HCT116 (cell line): ENCODE data around the gene MLH1. TPM values are rescaled to one million over a fixed set of nuclear protein-coding genes. Genes with fewer than 3 reads are reported as not detected.

Source experiments
- ATAC-seq: fragments of 200-7000 bp; cut with Tn5 transposase; 2 replicates; pipeline ENCODE4 v1.9.1; 2020; ENCODE audit warnings: mild to moderate bottlenecking, moderate library complexity
- Bru-seq: library from RNA; stranded (reverse); fragments of 400-500 nt; gene quantifications from one replicate; lab custom pipeline; 2021; lab: Mats Ljungman, UMichigan
- BruChase-seq, 2 experiments: library from RNA; stranded (reverse); fragments of 400-500 nt; gene quantifications; one replicate each; lab custom pipeline; 2021; lab: Mats Ljungman, UMichigan
- BruUV-seq: library from RNA; stranded (reverse); fragments of 400-500 nt; replicated peaks from 2 replicates; lab custom pipeline; 2021; lab: Mats Ljungman, UMichigan
- CTCF ChIA-PET: fragments of 300-600 bp; sonication (Branson Sonifier 250); formaldehyde crosslinking; loops from one replicate; lab custom pipeline; 2021; ENCODE audit warnings: antibody characterized with exemption; lab: Charles Lee
- POLR2A ChIA-PET: fragments of 300-600, 350-600 bp; sonication (Branson Sonifier 250); formaldehyde crosslinking; loops from one replicate; lab custom pipeline; 2021; ENCODE audit warnings: antibody characterized with exemption; lab: Charles Lee
- RAD21 ChIA-PET, 2 experiments: fragments of 300-600 bp; sonication (Branson Sonifier 250); formaldehyde crosslinking; loops; one replicate each; lab custom pipeline; 2023; ENCODE audit warnings: low total read pairs in 2 of 2; ENCODE audit not compliant: uncharacterized antibody in 2 of 2, unreplicated experiment in 2 of 2, low non-redundant PET in 1 of 2; lab: Charles Lee
- DNase-seq: peaks from one replicate; pipeline ENCODE4 v3.0.0-alpha.2; 2010; ENCODE audit warnings: low read depth, low spot score
- H2AFZ ChIP-seq: fragments of 200-600 bp; shearing (Covaris generic), sonication (generic); 2 replicates; pipeline ENCODE4 v1.6.1; 2017; ENCODE audit warnings: low read depth, mixed run types, mixed read lengths, antibody characterized with exemption, low read length; ENCODE audit not compliant: poor library complexity, severe bottlenecking
- H3K27ac ChIP-seq: 2 replicates; pipeline ENCODE4 v1.5.1; 2012; ENCODE audit warnings: low read depth, low read length
- H3K27me3 ChIP-seq: fragments of 200-600 bp; sonication (generic); 2 replicates; pipeline ENCODE4 v1.6.1; 2016; ENCODE audit warnings: mixed run types, low read length, mixed read lengths; ENCODE audit not compliant: insufficient read depth
- H3K36me3 ChIP-seq, 2 experiments: fragments of 200-500 bp in 1 of 2; fragments of 200-600 bp in 1 of 2; sonication (Bioruptor generic) in 1 of 2; sonication (generic) in 1 of 2; 2 replicates each; pipeline versions ENCODE4 v1.5.1 to v1.6.1; 2014 to 2016; ENCODE audit warnings: low read length in 2 of 2, inconsistent platforms in 1 of 2, mixed read lengths in 1 of 2, mixed run types in 1 of 2; ENCODE audit not compliant: insufficient read depth in 2 of 2, control insufficient read depth in 1 of 2
- H3K4me1 ChIP-seq, 2 experiments: fragments of 200-600 bp in 1 of 2; sonication (generic) in 1 of 2; 2 replicates each; pipeline versions ENCODE4 v1.5.1 to v1.6.1; 2012 to 2017; ENCODE audit warnings: low read length in 2 of 2, inconsistent platforms in 1 of 2, mild to moderate bottlenecking in 1 of 2, mixed read lengths in 1 of 2, mixed run types in 1 of 2, moderate library complexity in 1 of 2; ENCODE audit not compliant: insufficient read depth in 2 of 2, control insufficient read depth in 1 of 2
- H3K4me2 ChIP-seq: fragments of 200-600 bp; sonication (generic); 2 replicates; pipeline ENCODE4 v1.6.1; 2017; ENCODE audit warnings: mixed run types, low read length, mixed read lengths
- H3K4me3 ChIP-seq, 2 experiments: fragments of 200-600 bp in 1 of 2; sonication (generic) in 1 of 2; replicated peaks in 1 of 2; 2 replicates each; pipeline ENCODE4 v1.5.1; 2011 to 2016; ENCODE audit warnings: low read length in 2 of 2, control low read depth in 1 of 2, low read depth in 1 of 2, mild to moderate bottlenecking in 1 of 2, mixed read lengths in 1 of 2, mixed run types in 1 of 2
- H3K79me2 ChIP-seq: fragments of 200-600 bp; sonication (generic); 2 replicates; pipeline ENCODE4 v1.6.1; 2017; ENCODE audit warnings: mild to moderate bottlenecking, mixed run types, low read length, moderate library complexity, mixed read lengths; ENCODE audit not compliant: insufficient read depth
- H3K9ac ChIP-seq: fragments of 200-600 bp; sonication (generic); 2 replicates; pipeline ENCODE4 v1.6.1; 2016; ENCODE audit warnings: low read length, mixed read lengths
- H3K9me2 ChIP-seq: fragments of 200-600 bp; sonication (generic), shearing (Covaris generic); 2 replicates; pipeline ENCODE4 v1.6.1; 2017; ENCODE audit warnings: mixed run types, mild to moderate bottlenecking, moderate library complexity; ENCODE audit not compliant: insufficient read depth
- H3K9me3 ChIP-seq, 2 experiments: fragments of 200-500 bp in 1 of 2; fragments of 200-600 bp in 1 of 2; sonication (Bioruptor generic) in 1 of 2; sonication (generic) in 1 of 2; 2 replicates each; pipeline ENCODE4 v1.6.1; 2014 to 2017; ENCODE audit warnings: low read length in 2 of 2, mixed read lengths in 2 of 2, inconsistent platforms in 1 of 2, low read depth in 1 of 2, mild to moderate bottlenecking in 1 of 2, mixed run types in 1 of 2, moderate library complexity in 1 of 2; ENCODE audit not compliant: control insufficient read depth in 1 of 2, insufficient read depth in 1 of 2
- H4K20me1 ChIP-seq: fragments of 200-600 bp; sonication (generic), shearing (Covaris generic); 2 replicates; pipeline ENCODE4 v1.6.1; 2017; ENCODE audit warnings: mixed run types, mild to moderate bottlenecking, moderate library complexity; ENCODE audit not compliant: insufficient read depth
- ATF3 ChIP-seq: IDR thresholded peaks from 2 replicates; pipeline ENCODE4 v1.6.1; 2012
- EGR1 ChIP-seq: IDR thresholded peaks from 2 replicates; pipeline ENCODE4 v1.6.1; 2012; ENCODE audit warnings: low read depth
- EZH2 ChIP-seq: fragments of 200-600 bp; sonication (generic); IDR thresholded peaks from 2 replicates; pipeline ENCODE4 v1.6.1; 2017; ENCODE audit warnings: antibody characterized with exemption, mixed run types
- EZH2phosphoT487 ChIP-seq: fragments of 200-600 bp; IDR thresholded peaks from 2 replicates; pipeline ENCODE4 v1.6.1; 2018; ENCODE audit warnings: antibody characterized with exemption, borderline replicate concordance
- FOSL1 ChIP-seq: IDR thresholded peaks from 2 replicates; pipeline ENCODE4 v1.6.1; 2012; ENCODE audit warnings: low read depth
- POLR2A ChIP-seq: IDR thresholded peaks from 2 replicates; pipeline ENCODE4 v1.7.0; 2011; ENCODE audit warnings: borderline replicate concordance; ENCODE audit not compliant: insufficient read depth, insufficient read length; ENCODE audit errors: extremely low read depth
- RAD21 ChIP-seq: IDR thresholded peaks from 2 replicates; pipeline ENCODE4 v1.6.1; 2012; ENCODE audit warnings: low read depth, mild to moderate bottlenecking
- SIN3A ChIP-seq: IDR thresholded peaks from 2 replicates; pipeline ENCODE4 v1.6.1; 2012; ENCODE audit warnings: low read depth
- SP1 ChIP-seq: IDR thresholded peaks from 2 replicates; pipeline ENCODE4 v1.6.1; 2012; ENCODE audit warnings: low read depth
- SRF ChIP-seq: IDR thresholded peaks from 2 replicates; pipeline ENCODE4 v1.6.1; 2012; ENCODE audit warnings: low read depth
- TCF7L2 ChIP-seq: IDR thresholded peaks from 2 replicates; pipeline ENCODE4 v1.7.0; 2011; ENCODE audit warnings: borderline replicate concordance, inconsistent platforms; ENCODE audit not compliant: insufficient read depth, insufficient read length; ENCODE audit errors: extremely low read depth
- YY1 ChIP-seq: IDR thresholded peaks from 2 replicates; pipeline ENCODE4 v1.6.1; 2011; ENCODE audit warnings: low read length, low read depth, moderate library complexity, mild to moderate bottlenecking; ENCODE audit not compliant: insufficient replicate concordance; ENCODE audit errors: extremely low read depth
- ZFX ChIP-seq: fragments of 450-650 bp; IDR thresholded peaks from 2 replicates; pipeline ENCODE4 v1.6.1; 2017
- ZNF274 ChIP-seq: fragments of 200-500 bp; sonication (Bioruptor generic); IDR thresholded peaks from 2 replicates; pipeline ENCODE4 v1.6.1; 2014; ENCODE audit warnings: mild to moderate bottlenecking, low read depth, low read length, inconsistent platforms
- intact Hi-C: fragments of 100-400 bp; cut with micrococcal nuclease; formaldehyde crosslinking; loops from 2 replicates; pipeline ENCODE4 v1.10.0; 2022
- long read RNA-seq: library from polyadenylated mRNA; unstranded; transcript quantifications from one replicate; pipeline ENCODE4 v2.0.0, GENCODE V29; 2021; ENCODE audit not compliant: unreplicated experiment
- polyA plus RNA-seq: library from polyadenylated mRNA; unstranded; fragments of >200 nt; gene quantifications from 2 replicates; pipeline ENCODE4 v1.2.1, GENCODE V29; 2012; ENCODE audit warnings: missing spikeins
- total RNA-seq: library from RNA; stranded (reverse); gene quantifications from one replicate; pipeline ENCODE4 v1.2.1, GENCODE V29; 2021; ENCODE audit not compliant: unreplicated experiment
- TF ChIP-seq, protein P1 (sequence below), 3 experiments: fragments of 200-600 bp in 1 of 3; sonication (generic) in 1 of 3; IDR thresholded peaks in 2 of 3; conservative IDR thresholded peaks in 1 of 3; 2 replicates each; pipeline ENCODE4 v1.5.1; 2012 to 2017; ENCODE audit warnings: low read depth in 2 of 3, low read length in 2 of 3, antibody characterized with exemption in 1 of 3, borderline replicate concordance in 1 of 3, control low read depth in 1 of 3, mild to moderate bottlenecking in 1 of 3, mixed read lengths in 1 of 3, mixed run types in 1 of 3, moderate library complexity in 1 of 3; ENCODE audit not compliant: insufficient read depth in 1 of 3
- TF ChIP-seq, protein P2 (sequence below): IDR thresholded peaks from 2 replicates; pipeline ENCODE4 v1.6.1; 2012; ENCODE audit warnings: low read depth

MLH1 gene
- total RNA-seq = 9.6 TPM
- 3.5 and 6.3 TPM in 2 replicates for polyA plus RNA-seq
- percentile 78 among the genes with signal in this experiment for Bru-seq, nascent RNA
- BruChase-seq, experiment 1, labeled RNA remaining after a 6-hour chase = percentile 60 among the genes with signal in this experiment
- BruChase-seq, experiment 2, labeled RNA remaining after a 2-hour chase = percentile 71 among the genes with signal in this experiment
- long read RNA-seq, partial matches to known transcripts = 1 of 7 reads
- long read RNA-seq, other reads (novel, unspliced or antisense) = 4 of 7 reads

- no peaks in the 10 kb centered on the region for H3K27me3 ChIP-seq
- no peak within 1 kb of the TSS for H2AFZ ChIP-seq
- no peaks in the 10 kb centered on the region for H4K20me1 ChIP-seq
- peak within 1 kb of the TSS; percentile 57 to 76 for H3K4me3 ChIP-seq
- peak within 1 kb of the TSS; percentile 79 for H3K9ac ChIP-seq
- H3K4me2 ChIP-seq = peak within 1 kb of the TSS; percentile 87
- ATAC-seq (peak; percentile 90), DNase-seq (peak; percentile 100)
- peaks cover 69% of the 10 kb centered on the region for H3K79me2 ChIP-seq
- TSS peak; percentile 86 for BruUV-seq
- no peaks in the 10 kb centered on the region for H3K9me2 ChIP-seq
- peaks cover 4 to 21% of the 10 kb centered on the region in 2 experiments; a peak in 2 of 4 replicates for H3K4me1 ChIP-seq
- ChIA-PET RAD21 (no interaction called here), CTCF (interaction anchor here (1.0 to 2.2 kb wide), 4 partner anchors 10 to 61 kb away, joined by 3 to 14 read pairs (median 4); no protein-coding TSS in a partner anchor), POLR2A (interaction anchor here (0.6 to 2.1 kb wide), 5 partner anchors 24 to 228 kb away, joined by 3 to 8 read pairs (median 4); no protein-coding TSS in a partner anchor)
- H3K36me3 ChIP-seq = peaks cover 9 to 19% of the 10 kb centered on the region in 2 experiments
- intact Hi-C loops = loop anchor here (10.0 kb wide), 1 partner anchor 221 kb away; no protein-coding TSS in a partner anchor
- H3K9me3 ChIP-seq = no peaks in the 10 kb centered on the region
- peak within 1 kb of the TSS; percentile 90 for H3K27ac ChIP-seq
- TF ChIP-seq POLR2A = peak; percentile 94
- TF ChIP-seq ZNF274 = no peak
- peak; percentile 100 for TF ChIP-seq SP1
- peak; percentile 79 for TF ChIP-seq SIN3A
- TF ChIP-seq, protein P1, sequence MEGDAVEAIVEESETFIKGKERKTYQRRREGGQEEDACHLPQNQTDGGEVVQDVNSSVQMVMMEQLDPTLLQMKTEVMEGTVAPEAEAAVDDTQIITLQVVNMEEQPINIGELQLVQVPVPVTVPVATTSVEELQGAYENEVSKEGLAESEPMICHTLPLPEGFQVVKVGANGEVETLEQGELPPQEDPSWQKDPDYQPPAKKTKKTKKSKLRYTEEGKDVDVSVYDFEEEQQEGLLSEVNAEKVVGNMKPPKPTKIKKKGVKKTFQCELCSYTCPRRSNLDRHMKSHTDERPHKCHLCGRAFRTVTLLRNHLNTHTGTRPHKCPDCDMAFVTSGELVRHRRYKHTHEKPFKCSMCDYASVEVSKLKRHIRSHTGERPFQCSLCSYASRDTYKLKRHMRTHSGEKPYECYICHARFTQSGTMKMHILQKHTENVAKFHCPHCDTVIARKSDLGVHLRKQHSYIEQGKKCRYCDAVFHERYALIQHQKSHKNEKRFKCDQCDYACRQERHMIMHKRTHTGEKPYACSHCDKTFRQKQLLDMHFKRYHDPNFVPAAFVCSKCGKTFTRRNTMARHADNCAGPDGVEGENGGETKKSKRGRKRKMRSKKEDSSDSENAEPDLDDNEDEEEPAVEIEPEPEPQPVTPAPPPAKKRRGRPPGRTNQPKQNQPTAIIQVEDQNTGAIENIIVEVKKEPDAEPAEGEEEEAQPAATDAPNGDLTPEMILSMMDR (IDR thresholded peaks at IDR 0.05 in 2 of 3, conservative IDR thresholded peaks at IDR 0.05 in 1 of 3; ENCODE audit: borderline replicate concordance in 1 of 3, insufficient read depth in 1 of 3, low read depth in 2 of 3, low read length in 2 of 3) = no peak
- TF ChIP-seq ATF3 = no peak
- TF ChIP-seq, protein P2, sequence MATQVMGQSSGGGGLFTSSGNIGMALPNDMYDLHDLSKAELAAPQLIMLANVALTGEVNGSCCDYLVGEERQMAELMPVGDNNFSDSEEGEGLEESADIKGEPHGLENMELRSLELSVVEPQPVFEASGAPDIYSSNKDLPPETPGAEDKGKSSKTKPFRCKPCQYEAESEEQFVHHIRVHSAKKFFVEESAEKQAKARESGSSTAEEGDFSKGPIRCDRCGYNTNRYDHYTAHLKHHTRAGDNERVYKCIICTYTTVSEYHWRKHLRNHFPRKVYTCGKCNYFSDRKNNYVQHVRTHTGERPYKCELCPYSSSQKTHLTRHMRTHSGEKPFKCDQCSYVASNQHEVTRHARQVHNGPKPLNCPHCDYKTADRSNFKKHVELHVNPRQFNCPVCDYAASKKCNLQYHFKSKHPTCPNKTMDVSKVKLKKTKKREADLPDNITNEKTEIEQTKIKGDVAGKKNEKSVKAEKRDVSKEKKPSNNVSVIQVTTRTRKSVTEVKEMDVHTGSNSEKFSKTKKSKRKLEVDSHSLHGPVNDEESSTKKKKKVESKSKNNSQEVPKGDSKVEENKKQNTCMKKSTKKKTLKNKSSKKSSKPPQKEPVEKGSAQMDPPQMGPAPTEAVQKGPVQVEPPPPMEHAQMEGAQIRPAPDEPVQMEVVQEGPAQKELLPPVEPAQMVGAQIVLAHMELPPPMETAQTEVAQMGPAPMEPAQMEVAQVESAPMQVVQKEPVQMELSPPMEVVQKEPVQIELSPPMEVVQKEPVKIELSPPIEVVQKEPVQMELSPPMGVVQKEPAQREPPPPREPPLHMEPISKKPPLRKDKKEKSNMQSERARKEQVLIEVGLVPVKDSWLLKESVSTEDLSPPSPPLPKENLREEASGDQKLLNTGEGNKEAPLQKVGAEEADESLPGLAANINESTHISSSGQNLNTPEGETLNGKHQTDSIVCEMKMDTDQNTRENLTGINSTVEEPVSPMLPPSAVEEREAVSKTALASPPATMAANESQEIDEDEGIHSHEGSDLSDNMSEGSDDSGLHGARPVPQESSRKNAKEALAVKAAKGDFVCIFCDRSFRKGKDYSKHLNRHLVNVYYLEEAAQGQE = no peak
- no peak for TF ChIP-seq EZH2phosphoT487
- no peak for TF ChIP-seq EZH2
- no peak for TF ChIP-seq SRF
- peak; percentile 80 for TF ChIP-seq ZFX
- peak; percentile 94 for TF ChIP-seq YY1
- no peak for TF ChIP-seq RAD21
- TF ChIP-seq FOSL1 = no peak
- no peak; the same call in 1 of the 2 replicates for TF ChIP-seq EGR1
- TF ChIP-seq TCF7L2 = no peak
Measured at GRCh38 chr3:36993326-36994283, at the start of gene MLH1. TSS of gene MLH1 (plus strand) at chr3:36993518. CDS start at chr3:36993548, 30 bp downstream.
